ENCODE measurements around the gene PCDHB8. TPM values are rescaled to one million over a fixed set of nuclear protein-coding genes. Genes with fewer than 3 reads are reported as not detected.
A peak's percentile ranks its signal among the peaks of the same experiment; 100 is the strongest.
"Not testable (repeated sequence)": the region's sequence is repeated elsewhere in the genome, so short reads cannot be mapped to it uniquely, and the experiment has no call there.

PCDHB8 gene
- 7.7 TPM for total RNA-seq

GRCh38 chr5:141177577-141178191 lies at the start of gene PCDHB8:
TSS of gene PCDHB8 (plus strand) at chr5:141177790. CDS start at chr5:141178035, 245 bp downstream.
- not testable (repeated sequence) for FAIRE-seq; DNase-seq (ENCODE audit: low spot score in 2 of 2)

- FAIRE-seq (no peak), DNase-seq (ENCODE audit: low spot score in 2 of 2) (no peak)
Measured at GRCh38 chr5:141135030-141135717, 42.4 kb upstream of the PCDHB8 start, which contains the start of gene PCDHB5. TSS of gene PCDHB5 (plus strand) at chr5:141135206. CDS start at chr5:141135435, 229 bp downstream.

- FAIRE-seq, result no peak
- DNase-seq (ENCODE audit: low spot score in 2 of 2), result no peak
Measured at GRCh38 chr5:141135718-141136266, 41.8 kb upstream of the PCDHB8 start.

GRCh38 chr5:141137346-141137745 lies 40.2 kb upstream of the PCDHB8 start:
- not testable (repeated sequence) for DNase-seq (ENCODE audit: low spot score in 2 of 2); FAIRE-seq

- FAIRE-seq (no peak), DNase-seq (ENCODE audit: low spot score in 2 of 2) (no peak)
Measured at GRCh38 chr5:141149812-141150211, 27.8 kb upstream of the PCDHB8 start, which contains the start of gene PCDHB6. TSS of gene PCDHB6 (plus strand) at chr5:141150057. CDS start at chr5:141150258, 201 bp downstream.

GRCh38 chr5:141150224-141150992 lies 27.2 kb upstream of the PCDHB8 start:
- FAIRE-seq (no peak), DNase-seq (ENCODE audit: low spot score in 2 of 2) (no peak)

GRCh38 chr5:141150993-141151325 lies 26.6 kb upstream of the PCDHB8 start:
- no peak for FAIRE-seq
- no peak for DNase-seq (ENCODE audit: low spot score in 2 of 2)

GRCh38 chr5:141151632-141152031 lies 26.0 kb upstream of the PCDHB8 start:
- DNase-seq (ENCODE audit: low spot score in 2 of 2); FAIRE-seq: not testable (repeated sequence)

GRCh38 chr5:141152096-141152495 lies 25.5 kb upstream of the PCDHB8 start:
- not testable (repeated sequence) for DNase-seq (ENCODE audit: low spot score in 2 of 2); FAIRE-seq

- FAIRE-seq (no peak), DNase-seq (ENCODE audit: low spot score in 2 of 2) (no peak)
Measured at GRCh38 chr5:141155540-141156374, 21.8 kb upstream of the PCDHB8 start.

- DNase-seq (ENCODE audit: low spot score in 2 of 2); FAIRE-seq: not testable (repeated sequence)
Measured at GRCh38 chr5:141157356-141157755, 20.2 kb upstream of the PCDHB8 start.

- not testable (repeated sequence) for DNase-seq (ENCODE audit: low spot score in 2 of 2); FAIRE-seq
Measured at GRCh38 chr5:141157901-141158300, 19.7 kb upstream of the PCDHB8 start.

- FAIRE-seq (no peak), DNase-seq (ENCODE audit: low spot score in 2 of 2) (no peak)
Measured at GRCh38 chr5:141172381-141173204, 5.0 kb upstream of the PCDHB8 start, which contains the start of gene PCDHB7. TSS of gene PCDHB7 (plus strand) at chr5:141172644. CDS start at chr5:141172836, 192 bp downstream.

- not testable (repeated sequence) for DNase-seq (ENCODE audit: low spot score in 2 of 2); FAIRE-seq
Measured at GRCh38 chr5:141174291-141175104, 3.1 kb upstream of the PCDHB8 start.

- peak; percentile 98 for FAIRE-seq
- no peak for DNase-seq (ENCODE audit: low spot score in 2 of 2)
Measured at GRCh38 chr5:141175933-141176332, 1.7 kb upstream of the PCDHB8 start.

- DNase-seq (ENCODE audit: low spot score in 2 of 2); FAIRE-seq: not testable (repeated sequence)
Measured at GRCh38 chr5:141179371-141179770, 1.8 kb downstream of the PCDHB8 start.

GRCh38 chr5:141179876-141180275 lies 2.3 kb downstream of the PCDHB8 start:
- not testable (repeated sequence) for DNase-seq (ENCODE audit: low spot score in 2 of 2)

GRCh38 chr5:141180313-141180712 lies 2.7 kb downstream of the PCDHB8 start:
- no peak for FAIRE-seq
- no peak for DNase-seq (ENCODE audit: low spot score in 2 of 2)

More at GRCh38 chr5:141179876-141180275, 2.3 kb downstream of the PCDHB8 start:
- not testable (repeated sequence) for FAIRE-seq
